Measurements from ENCODE around the gene COL24A1. TPM values are rescaled to one million over a fixed set of nuclear protein-coding genes. Genes with fewer than 3 reads are reported as not detected.

Gene COL24A1
- total and polyA plus RNA-seq, 2 of the 13 experiments (the other 11 are each of a cell fraction or from before 2014, with no cell fraction given), result 0.04 to 0.13 TPM

GRCh38 chr1:86067626-86068025, 88.9 kb downstream of the COL24A1 start:
- TF ChIP-seq SRY (CRISPR knock-in tag; IDR thresholded peaks at IDR 0.05) (no peak), ZFX (CRISPR knock-in tag; IDR thresholded peaks at IDR 0.05; ENCODE audit: low read depth) (no peak)
- intact Hi-C loops (cut with micrococcal nuclease; ENCODE audit: unreplicated experiment) (no loop called here), in situ Hi-C loops (cut with HindIII; ENCODE audit: extremely low pct_ligation_motif_present, low pct_unique_long_range_greater_than_20kb) (no loop called here)
- H3K4me1 ChIP-seq (ENCODE audit: insufficient read depth, low read length), result no peaks in the 10 kb centered on the region
- H2AFZ ChIP-seq (ENCODE audit: low read length), result no peak overlapping the region
- H3K79me2 ChIP-seq (ENCODE audit: insufficient read depth, low read length), result no peaks in the 10 kb centered on the region
- H3K4me2 ChIP-seq (ENCODE audit: low read depth, low read length), result no peak overlapping the region
- no peaks in the 10 kb centered on the region for H4K20me1 ChIP-seq (ENCODE audit: insufficient read depth, low read length)
- no peak overlapping the region for H3K27ac ChIP-seq (ENCODE audit: extremely low read length, insufficient read depth, low read length)
- FAIRE-seq (no peak), DNase-seq (ENCODE audit: low spot score) (no peak), ATAC-seq (no peak)
- POLR2A ChIA-PET, result no interaction called here
- BruUV-seq (replicated peaks), result no TSS peak
- H3K9me3 ChIP-seq (ENCODE audit: low read length), result no peaks in the 10 kb centered on the region
- H3K36me3 ChIP-seq (replicated peaks in 1 of 2; ENCODE audit: control insufficient read depth in 1 of 2, insufficient read depth in 2 of 2, low read length in 2 of 2), result no peaks in the 10 kb centered on the region
- CTCF ChIA-PET (ENCODE audit: low intra/inter-chr PET ratio, low total read pairs), result no interaction called here
- no peaks in the 10 kb centered on the region for H3K27me3 ChIP-seq (ENCODE audit: control insufficient read depth in 1 of 2, insufficient read depth in 2 of 2, low read length in 2 of 2)
- H3K4me3 ChIP-seq (replicated peaks in 1 of 3; ENCODE audit: insufficient read depth in 1 of 3, low read depth in 2 of 3, low read length in 3 of 3), result no peak overlapping the region
- H3K9ac ChIP-seq (ENCODE audit: insufficient read depth, low read depth, low read length), result no peak overlapping the region

- no peak overlapping the region for H2AFZ ChIP-seq (ENCODE audit: low read length)
- H3K4me2 ChIP-seq (ENCODE audit: low read depth, low read length), result no peak overlapping the region
- H3K79me2 ChIP-seq (ENCODE audit: insufficient read depth, low read length), result no peaks in the 10 kb centered on the region
- H3K27me3 ChIP-seq (ENCODE audit: control insufficient read depth in 1 of 2, insufficient read depth in 2 of 2, low read length in 2 of 2), result no peaks in the 10 kb centered on the region
- ATAC-seq (no peak), FAIRE-seq (no peak), DNase-seq (ENCODE audit: low spot score) (no peak)
- no peaks in the 10 kb centered on the region for H3K9me3 ChIP-seq (ENCODE audit: low read length)
- no peaks in the 10 kb centered on the region for H3K4me1 ChIP-seq (ENCODE audit: insufficient read depth, low read length)
- H3K4me3 ChIP-seq (replicated peaks in 1 of 3; ENCODE audit: insufficient read depth in 1 of 3, low read depth in 2 of 3, low read length in 3 of 3), result no peak overlapping the region
- H3K27ac ChIP-seq (ENCODE audit: extremely low read length, insufficient read depth, low read length), result no peak overlapping the region
- CTCF ChIA-PET (ENCODE audit: low intra/inter-chr PET ratio, low total read pairs), result no interaction called here
- 7% methylated on average over 1 of the region's 1 CpG for WGBS (ENCODE audit: low lambda C conversion rate)
- in situ Hi-C loops (cut with HindIII; ENCODE audit: extremely low pct_ligation_motif_present, low pct_unique_long_range_greater_than_20kb), result no loop called here
- no TSS peak for BruUV-seq (replicated peaks)
- intact Hi-C loops (cut with micrococcal nuclease; ENCODE audit: unreplicated experiment), result no loop called here
- no peaks in the 10 kb centered on the region for H3K36me3 ChIP-seq (replicated peaks in 1 of 2; ENCODE audit: control insufficient read depth in 1 of 2, insufficient read depth in 2 of 2, low read length in 2 of 2)
- no peak overlapping the region for H3K9ac ChIP-seq (ENCODE audit: insufficient read depth, low read depth, low read length)
- POLR2A ChIA-PET, result no interaction called here
- no peaks in the 10 kb centered on the region for H4K20me1 ChIP-seq (ENCODE audit: insufficient read depth, low read length)
- TF ChIP-seq PRDM15 (CRISPR knock-in tag; IDR thresholded peaks at IDR 0.05) (no peak), ZNF318 (CRISPR knock-in tag; IDR thresholded peaks at IDR 0.05) (no peak)
These were observed 91.7 kb downstream of the COL24A1 start for GRCh38 chr1:86064899-86065298.
